NCI-H526 treated with DMSO at 0.1 percent for 48 hours (cell line): ENCODE data around the gene ADIG.
A peak's percentile ranks its signal among the peaks of the same experiment; 100 is the strongest.

Source experiments
- DNase-seq: peaks from one replicate; lab custom pipeline; 2025; lab: John Stamatoyannopoulos, UW

ADIG gene

GRCh38 chr20:38633577-38634093 lies 52.6 kb downstream of the ADIG start:
- DNase-seq, result peak; percentile 64

GRCh38 chr20:38635721-38636288 lies 54.8 kb downstream of the ADIG start:
- no peak for DNase-seq
